HUES48 (cell line): ENCODE data around the gene AGMO.

Experiments used
- H3K27ac ChIP-seq: one replicate; pipeline ENCODE4 v1.7.0; 2013; ENCODE audit warnings: low read depth, low read length, inconsistent platforms
- H3K27me3 ChIP-seq: 2 replicates; pipeline ENCODE4 v1.6.1; 2013; ENCODE audit warnings: mild to moderate bottlenecking, low read length; ENCODE audit not compliant: control insufficient read depth, insufficient read depth
- H3K36me3 ChIP-seq: 2 replicates; pipeline ENCODE4 v1.6.1; 2013; ENCODE audit warnings: low read length; ENCODE audit not compliant: control insufficient read depth, insufficient read depth
- H3K4me1 ChIP-seq: 2 replicates; pipeline ENCODE4 v1.6.1; 2013; ENCODE audit warnings: mild to moderate bottlenecking, low read length; ENCODE audit not compliant: control insufficient read depth, insufficient read depth
- H3K4me3 ChIP-seq: 2 replicates; pipeline ENCODE4 v1.5.1; 2013; ENCODE audit warnings: mild to moderate bottlenecking, low read depth, low read length
- H3K9ac ChIP-seq: 2 replicates; pipeline ENCODE4 v1.6.1; 2013; ENCODE audit warnings: mild to moderate bottlenecking, low read depth, low read length, moderate library complexity
- H3K9me3 ChIP-seq: 2 replicates; pipeline ENCODE4 v1.6.1; 2013; ENCODE audit warnings: low read length; ENCODE audit not compliant: control insufficient read depth, insufficient read depth

The AGMO gene

DNA sequence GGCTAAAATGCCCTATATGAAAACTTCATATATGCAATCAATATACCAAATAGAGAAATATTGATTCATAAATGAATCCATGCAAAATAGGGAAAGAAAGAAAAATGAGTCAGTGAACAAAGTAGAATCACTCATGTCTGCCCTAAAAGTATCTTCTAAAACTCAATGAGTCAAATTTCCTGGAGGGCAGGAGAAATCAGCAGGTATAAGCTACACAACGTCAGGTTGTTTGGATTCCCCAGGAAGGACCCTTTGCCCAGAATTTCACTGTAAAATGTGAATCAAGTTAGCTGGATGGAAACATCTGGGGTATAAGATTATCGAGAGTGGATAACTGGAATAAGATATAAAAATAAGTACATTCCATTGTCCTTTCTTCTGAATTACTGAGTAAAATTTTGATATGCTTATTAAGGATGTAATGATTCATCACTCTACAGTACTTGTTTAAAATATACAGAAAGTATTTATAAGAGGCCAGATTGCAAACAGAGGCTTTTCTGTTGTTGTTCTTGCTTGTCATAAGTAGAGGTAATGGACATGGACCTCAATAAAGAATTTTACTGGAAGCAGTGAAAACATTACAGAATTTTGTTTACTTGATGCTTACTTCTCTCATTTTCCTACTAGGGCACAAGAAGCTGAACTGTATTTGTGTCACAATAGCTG, 99.0 kb downstream of the AGMO start:
- H3K9me3 ChIP-seq, result no peaks in the 10 kb centered on the region
- no peaks in the 10 kb centered on the region for H3K27me3 ChIP-seq
- H3K27ac ChIP-seq, result no peak overlapping the region
- H3K36me3 ChIP-seq, result no peaks in the 10 kb centered on the region
- no peak overlapping the region for H3K4me3 ChIP-seq
- no peak overlapping the region for H3K9ac ChIP-seq
- H3K4me1 ChIP-seq, result no peaks in the 10 kb centered on the region; the same call in 1 of the 2 replicates

DNA sequence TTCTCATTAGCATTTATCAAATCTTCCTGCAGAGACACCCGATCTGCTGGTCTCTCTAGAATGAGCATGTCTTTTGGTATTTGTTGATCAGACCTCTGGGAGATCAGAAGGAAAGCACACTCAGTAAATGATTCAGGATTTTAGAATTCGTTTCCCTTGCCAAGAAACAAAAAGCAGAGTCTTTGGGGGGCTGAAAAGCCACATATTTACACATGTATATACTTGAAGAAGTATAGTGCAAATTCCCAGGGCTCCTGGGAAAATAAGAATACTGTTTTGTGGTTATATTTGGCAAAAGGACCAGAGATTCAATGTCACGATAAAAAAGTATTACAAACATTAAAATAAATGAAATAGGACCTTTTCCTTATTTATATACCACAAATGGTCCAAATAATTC, 100.2 kb downstream of the AGMO start:
- H3K27ac ChIP-seq, result no peak overlapping the region
- H3K36me3 ChIP-seq, result no peaks in the 10 kb centered on the region
- H3K4me3 ChIP-seq, result no peak overlapping the region
- no peak overlapping the region for H3K9ac ChIP-seq
- no peaks in the 10 kb centered on the region for H3K27me3 ChIP-seq
- H3K9me3 ChIP-seq, result no peaks in the 10 kb centered on the region
- no peaks in the 10 kb centered on the region; the same call in 1 of the 2 replicates for H3K4me1 ChIP-seq

DNA sequence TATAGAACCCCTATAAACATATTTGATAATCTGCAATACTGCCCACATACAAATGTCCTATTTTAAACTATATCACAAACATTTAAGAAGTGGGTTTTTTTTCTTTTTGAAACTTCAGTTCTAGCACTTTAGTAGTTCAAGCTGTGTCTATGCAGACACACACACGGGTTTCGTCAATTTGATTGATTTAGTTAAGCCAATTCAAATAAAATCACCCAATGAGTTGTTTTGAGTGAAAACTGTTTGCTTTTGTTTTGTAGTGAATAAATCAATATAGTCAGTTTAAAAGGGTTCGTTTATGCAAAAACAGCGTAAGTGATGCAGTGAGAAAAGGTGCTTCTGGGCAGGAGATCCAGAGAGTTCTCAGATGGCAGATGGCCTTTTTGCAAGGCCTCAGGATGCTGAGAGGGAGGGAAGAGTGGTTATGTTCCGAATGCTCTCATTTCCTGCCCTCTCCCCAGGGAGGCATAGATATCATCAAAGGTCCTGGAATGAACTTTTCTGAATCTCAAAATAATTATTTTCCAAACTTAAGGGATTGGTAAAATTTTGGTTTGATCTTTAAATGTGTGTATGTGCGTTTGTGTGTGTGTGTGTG, 102.7 kb downstream of the AGMO start:
- Histone ChIP-seq H3K27me3 (no peaks in the 10 kb centered on the region), H3K36me3 (no peaks in the 10 kb centered on the region), H3K27ac (no peak overlapping the region), H3K9me3 (no peaks in the 10 kb centered on the region), H3K4me1 (no peaks in the 10 kb centered on the region; the same call in 1 of the 2 replicates), H3K4me3 (no peak overlapping the region), H3K9ac (no peak overlapping the region)

- Histone ChIP-seq H3K27ac (no peak overlapping the region), H3K36me3 (no peaks in the 10 kb centered on the region), H3K9ac (no peak overlapping the region), H3K4me1 (no peaks in the 10 kb centered on the region; the same call in 1 of the 2 replicates), H3K27me3 (no peaks in the 10 kb centered on the region), H3K9me3 (no peaks in the 10 kb centered on the region), H3K4me3 (no peak overlapping the region)
Observed at GRCh38 chr7:15457990-15458955, 103.5 kb downstream of the AGMO start.

DNA sequence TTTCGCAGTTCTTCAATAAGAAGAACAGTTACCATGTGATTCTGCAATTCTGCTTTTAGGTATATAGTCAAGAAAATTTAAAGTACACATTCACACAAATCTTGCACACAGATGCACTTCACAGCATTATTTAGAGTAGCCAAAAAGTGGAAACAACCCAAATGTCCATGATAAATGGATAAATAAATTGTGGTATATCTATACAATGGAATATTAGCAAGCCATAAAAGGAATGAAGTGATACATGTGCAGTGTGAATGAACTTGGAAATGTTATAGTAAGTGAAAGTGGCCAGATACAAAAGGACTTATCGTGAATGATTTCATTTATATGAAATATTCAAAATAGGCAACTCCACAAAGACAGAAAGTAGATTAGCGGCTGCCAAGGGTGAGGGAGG, 109.1 kb downstream of the AGMO start:
- no peak overlapping the region for H3K4me3 ChIP-seq
- H3K9ac ChIP-seq, result no peak overlapping the region
- H3K9me3 ChIP-seq, result no peaks in the 10 kb centered on the region
- H3K4me1 ChIP-seq, result no peaks in the 10 kb centered on the region
- H3K27ac ChIP-seq, result no peak overlapping the region
- H3K27me3 ChIP-seq, result no peaks in the 10 kb centered on the region
- no peaks in the 10 kb centered on the region for H3K36me3 ChIP-seq

DNA sequence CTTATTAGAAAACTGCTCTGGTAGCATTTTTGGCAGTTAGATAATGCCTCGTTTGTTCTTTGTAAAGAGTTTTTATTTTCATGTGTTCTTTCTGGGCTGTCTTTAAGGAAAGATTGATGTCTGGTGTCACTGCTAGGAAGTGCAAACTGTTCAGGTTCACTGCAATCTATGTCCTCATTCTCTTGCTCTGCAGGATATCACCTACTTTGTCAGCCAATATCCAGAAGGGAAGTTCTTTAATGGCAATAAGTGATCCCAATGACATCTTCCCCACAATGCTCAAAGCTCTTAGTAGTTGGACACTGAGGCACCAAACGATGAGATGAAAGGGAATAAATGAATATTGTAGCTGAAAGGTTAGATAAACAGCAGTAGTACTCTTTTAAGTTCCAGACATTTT, 115.1 kb downstream of the AGMO start:
- Histone ChIP-seq H3K27me3 (no peaks in the 10 kb centered on the region), H3K4me3 (no peak overlapping the region), H3K9me3 (no peaks in the 10 kb centered on the region)

DNA sequence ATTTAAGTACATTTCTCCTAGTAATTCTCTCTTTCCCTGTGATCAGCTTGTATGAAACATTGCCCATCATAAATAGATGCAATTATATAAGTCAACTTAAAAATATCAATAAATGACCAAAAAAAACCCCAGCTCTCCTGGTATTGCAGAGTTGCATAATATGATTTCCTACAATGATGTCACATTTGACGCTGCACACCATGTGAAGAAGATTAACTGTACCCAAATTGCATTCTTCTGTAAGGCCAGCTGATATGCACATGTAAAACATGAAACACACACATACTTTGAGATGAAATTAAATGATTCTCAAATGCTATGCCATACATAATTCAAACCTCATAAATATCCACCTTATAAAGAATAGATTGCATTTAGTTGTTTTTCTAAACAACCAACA, 115.5 kb downstream of the AGMO start:
- Histone ChIP-seq H3K4me3 (no peak overlapping the region), H3K9ac (no peak overlapping the region), H3K4me1 (no peaks in the 10 kb centered on the region), H3K9me3 (no peaks in the 10 kb centered on the region), H3K27me3 (no peaks in the 10 kb centered on the region), H3K27ac (no peak overlapping the region), H3K36me3 (no peaks in the 10 kb centered on the region)

More for the DNA sequence above, 115.1 kb downstream of the AGMO start:
- Histone ChIP-seq H3K36me3 (no peaks in the 10 kb centered on the region), H3K27ac (no peak overlapping the region), H3K9ac (no peak overlapping the region), H3K4me1 (no peaks in the 10 kb centered on the region)

- Histone ChIP-seq H3K27ac (no peak overlapping the region), H3K4me3 (no peak overlapping the region), H3K36me3 (no peaks in the 10 kb centered on the region), H3K9me3 (no peaks in the 10 kb centered on the region), H3K27me3 (no peaks in the 10 kb centered on the region), H3K9ac (no peak overlapping the region), H3K4me1 (no peaks in the 10 kb centered on the region)
Observed at GRCh38 chr7:15441915-15442314, 119.9 kb downstream of the AGMO start.

DNA sequence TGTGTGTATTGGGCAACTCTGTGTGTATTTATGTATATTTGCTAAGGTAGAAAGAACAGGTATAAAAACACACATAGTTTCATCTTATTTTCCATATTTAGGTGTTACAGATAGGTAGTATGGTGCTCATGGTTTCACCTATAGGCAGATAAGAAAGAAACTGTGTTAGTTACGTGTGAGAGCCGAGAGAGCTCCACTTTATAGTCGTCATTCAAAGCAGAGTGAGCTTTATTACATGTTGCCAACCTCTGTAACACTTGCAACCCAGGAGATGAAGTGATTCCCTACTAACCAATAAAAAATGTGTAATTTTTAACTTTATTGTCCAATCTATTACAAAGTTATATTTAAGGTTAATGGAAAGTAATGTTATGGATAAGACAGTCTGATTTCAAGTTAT, 121.3 kb downstream of the AGMO start:
- H3K27ac ChIP-seq, result no peak overlapping the region
- H3K27me3 ChIP-seq, result no peaks in the 10 kb centered on the region
- H3K4me3 ChIP-seq, result no peak overlapping the region
- no peaks in the 10 kb centered on the region for H3K9me3 ChIP-seq
- H3K9ac ChIP-seq, result no peak overlapping the region
- no peaks in the 10 kb centered on the region for H3K36me3 ChIP-seq
- no peaks in the 10 kb centered on the region for H3K4me1 ChIP-seq

GRCh38 chr7:15439853-15440252, 122.0 kb downstream of the AGMO start:
- Histone ChIP-seq H3K9ac (no peak overlapping the region), H3K27ac (no peak overlapping the region), H3K36me3 (no peaks in the 10 kb centered on the region), H3K4me3 (no peak overlapping the region), H3K27me3 (no peaks in the 10 kb centered on the region), H3K4me1 (no peaks in the 10 kb centered on the region), H3K9me3 (no peaks in the 10 kb centered on the region)

DNA sequence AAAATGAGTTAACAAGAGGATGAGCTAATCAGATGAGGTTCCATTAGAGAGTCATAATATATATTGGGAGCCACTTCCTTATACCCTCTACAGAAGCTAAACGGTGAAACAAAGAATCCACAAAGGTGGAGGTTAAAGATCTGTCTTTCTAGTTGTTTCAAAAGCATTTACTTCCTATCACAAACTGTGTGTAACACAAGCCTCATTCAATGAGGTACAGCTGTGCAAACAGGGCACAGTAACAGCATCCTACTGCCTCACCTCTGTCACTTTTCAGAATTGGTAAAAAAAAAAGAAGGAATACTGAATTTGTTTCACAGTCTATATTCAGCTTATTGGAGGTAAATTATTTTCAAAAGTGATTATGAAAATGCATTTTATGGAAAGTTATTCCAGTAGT, 128.7 kb downstream of the AGMO start:
- Histone ChIP-seq H3K27me3 (no peaks in the 10 kb centered on the region), H3K36me3 (no peaks in the 10 kb centered on the region), H3K4me3 (no peak overlapping the region), H3K9me3 (no peaks in the 10 kb centered on the region), H3K4me1 (no peaks in the 10 kb centered on the region), H3K9ac (no peak overlapping the region), H3K27ac (no peak overlapping the region)
